ENCODE results near the gene ADK. TPM values are rescaled to one million over a fixed set of nuclear protein-coding genes. Genes with fewer than 3 reads are reported as not detected.

The ADK gene
- total and polyA plus RNA-seq, 4 experiments from 2014 or later, result 33.7 to 66.6 (median 51.0) TPM

- H3K27me3 Mint-ChIP-seq, result no peaks in the 10 kb centered on the region
- no peaks in the 10 kb centered on the region for H3K9me3 ChIP-seq (ENCODE audit: control insufficient read depth in 1 of 2, low read length in 2 of 2)
- H3K4me3 ChIP-seq (ENCODE audit: low read length in 2 of 2), result no peak overlapping the region
- no peaks in the 10 kb centered on the region for H3K4me1 ChIP-seq (ENCODE audit: insufficient read depth, low read length)
- peaks cover 0 to 8% (median 6%) of the 10 kb centered on the region in 8 donors for H3K9me3 Mint-ChIP-seq
- ChIA-PET CTCF (ENCODE audit: partially characterized antibody) (no interaction called here), POLR2A (ENCODE audit: partially characterized antibody) (no interaction called here)
- intact Hi-C loops (cut with micrococcal nuclease), result no loop called here
- peaks cover 19 to 34% of the 10 kb centered on the region in 2 donors for H3K36me3 Mint-ChIP-seq
- no peak overlapping the region for H3K27ac ChIP-seq (ENCODE audit: low read depth, low read length)
- no peak overlapping the region for H3K4me3 Mint-ChIP-seq
- H3K27me3 ChIP-seq (ENCODE audit: insufficient read depth, low read length), result no peaks in the 10 kb centered on the region
- no peak overlapping the region for H3K27ac Mint-ChIP-seq
- H3K4me1 Mint-ChIP-seq, result no peaks in the 10 kb centered on the region
- no peaks in the 10 kb centered on the region for H3K36me3 ChIP-seq (ENCODE audit: insufficient read depth, low read length)
- no peak for DNase-seq
Observed at GRCh38 chr10:74643596-74643975, 492.6 kb downstream of the ADK start.

- Histone ChIP-seq H3K4me1 (ENCODE audit: insufficient read depth, low read length) (no peaks in the 10 kb centered on the region), H3K27me3 (ENCODE audit: insufficient read depth, low read length) (no peaks in the 10 kb centered on the region), H3K4me3 (ENCODE audit: low read length in 2 of 2) (no peak overlapping the region), H3K36me3 (ENCODE audit: insufficient read depth, low read length) (no peaks in the 10 kb centered on the region), H3K9me3 (ENCODE audit: control insufficient read depth in 1 of 2, low read length in 2 of 2) (no peaks in the 10 kb centered on the region), H3K27ac (ENCODE audit: low read depth, low read length) (no peak overlapping the region)
- Mint-ChIP-seq H3K36me3 (peaks cover 13 to 37% of the 10 kb centered on the region in 2 donors), H3K27me3 (no peaks in the 10 kb centered on the region), H3K27ac (peak overlapping the region in 2 of 7 donors; percentile 66 to 68), H3K4me3 (no peak overlapping the region), H3K4me1 (no peaks in the 10 kb centered on the region), H3K9me3 (peaks cover 0 to 8% (median 6%) of the 10 kb centered on the region in 8 donors)
- POLR2A ChIA-PET (ENCODE audit: partially characterized antibody), result interaction anchor here (0.6 kb wide), 1 partner anchor 34 kb away, joined by 4 read pairs; no protein-coding TSS in a partner anchor
- intact Hi-C loops (cut with micrococcal nuclease), result no loop called here
- DNase-seq, result no peak
- CTCF ChIA-PET (ENCODE audit: partially characterized antibody), result interaction anchor here (1.0 kb wide), 1 partner anchor 14 kb away, joined by 3 read pairs; no protein-coding TSS in a partner anchor
Observed at GRCh38 chr10:74644738-74645137, 493.7 kb downstream of the ADK start.

DNA sequence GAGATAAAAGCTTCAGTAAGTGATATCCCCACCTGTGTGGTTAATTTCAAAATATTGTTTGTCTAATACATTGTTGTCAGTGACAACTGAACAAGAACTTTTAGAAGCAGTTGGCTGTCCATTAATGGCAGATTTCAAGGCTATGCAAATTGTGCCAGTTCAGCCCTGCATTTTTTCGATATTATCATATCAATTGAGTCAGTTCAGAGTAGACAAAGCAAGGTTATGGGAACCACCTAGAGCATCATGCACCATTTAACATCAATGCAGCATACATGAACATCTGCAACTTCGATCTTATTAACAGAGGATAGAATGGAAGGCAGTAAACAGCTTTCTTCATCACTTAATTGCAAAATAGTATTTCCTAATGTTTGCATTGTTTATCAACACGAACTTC, 494.7 kb downstream of the ADK start:
- CTCF ChIA-PET (ENCODE audit: partially characterized antibody), result no interaction called here
- intact Hi-C loops (cut with micrococcal nuclease), result no loop called here
- H3K36me3 Mint-ChIP-seq, result peaks cover 10 to 37% of the 10 kb centered on the region in 2 donors

DNA sequence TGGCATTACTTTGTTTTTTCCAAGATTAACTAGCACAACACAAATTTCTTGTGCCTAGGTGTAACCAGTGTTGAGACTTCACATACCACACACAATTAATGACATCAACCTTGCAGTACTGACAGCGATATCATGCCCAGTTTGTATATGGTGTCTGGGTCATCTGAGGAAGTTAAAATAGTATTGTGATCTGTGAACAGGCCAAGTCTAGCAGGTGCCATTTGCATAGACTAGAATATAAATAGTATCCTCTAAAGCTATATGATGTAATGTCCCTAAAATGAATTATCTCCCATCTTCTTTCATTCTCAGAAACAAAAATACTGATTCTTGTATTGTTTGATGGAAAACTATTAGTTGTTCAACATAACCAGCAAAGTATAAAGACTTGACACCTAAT, 499.6 kb downstream of the ADK start:
- peaks cover 4 to 27% of the 10 kb centered on the region in 2 donors for H3K36me3 Mint-ChIP-seq
- DNase-seq, result no peak
- Histone ChIP-seq H3K4me1 (ENCODE audit: insufficient read depth, low read length) (no peaks in the 10 kb centered on the region), H3K4me3 (ENCODE audit: low read length in 2 of 2) (no peak overlapping the region), H3K27ac (ENCODE audit: low read depth, low read length) (no peak overlapping the region), H3K9me3 (ENCODE audit: control insufficient read depth in 1 of 2, low read length in 2 of 2) (no peaks in the 10 kb centered on the region), H3K36me3 (ENCODE audit: insufficient read depth, low read length) (no peaks in the 10 kb centered on the region), H3K27me3 (ENCODE audit: insufficient read depth, low read length) (no peaks in the 10 kb centered on the region)
- H3K9me3 Mint-ChIP-seq, result peaks cover 0 to 2% (median 0%) of the 10 kb centered on the region in 8 donors
- no peak overlapping the region for H3K4me3 Mint-ChIP-seq
- no peaks in the 10 kb centered on the region for H3K27me3 Mint-ChIP-seq
- peak overlapping the region in 1 of 7 donors; percentile 50 for H3K27ac Mint-ChIP-seq
- H3K4me1 Mint-ChIP-seq, result peaks cover 0 to 8% (median 6%) of the 10 kb centered on the region in 4 donors
- intact Hi-C loops (cut with micrococcal nuclease), result no loop called here
- ChIA-PET CTCF (ENCODE audit: partially characterized antibody) (no interaction called here), POLR2A (ENCODE audit: partially characterized antibody) (no interaction called here)

More for the DNA sequence above, 494.7 kb downstream of the ADK start:
- H3K27ac Mint-ChIP-seq, result no peak overlapping the region
- Histone ChIP-seq H3K27ac (ENCODE audit: low read depth, low read length) (no peak overlapping the region), H3K9me3 (ENCODE audit: control insufficient read depth in 1 of 2, low read length in 2 of 2) (no peaks in the 10 kb centered on the region), H3K4me3 (ENCODE audit: low read length in 2 of 2) (no peak overlapping the region), H3K27me3 (ENCODE audit: insufficient read depth, low read length) (no peaks in the 10 kb centered on the region), H3K4me1 (ENCODE audit: insufficient read depth, low read length) (no peaks in the 10 kb centered on the region), H3K36me3 (ENCODE audit: insufficient read depth, low read length) (no peaks in the 10 kb centered on the region)
- no peaks in the 10 kb centered on the region for H3K27me3 Mint-ChIP-seq
- H3K9me3 Mint-ChIP-seq, result peaks cover 0 to 8% (median 7%) of the 10 kb centered on the region in 8 donors
- peaks cover 0 to 2% (median 0%) of the 10 kb centered on the region in 4 donors for H3K4me1 Mint-ChIP-seq
- DNase-seq, result no peak
- POLR2A ChIA-PET (ENCODE audit: partially characterized antibody), result no interaction called here
- no peak overlapping the region for H3K4me3 Mint-ChIP-seq

DNA sequence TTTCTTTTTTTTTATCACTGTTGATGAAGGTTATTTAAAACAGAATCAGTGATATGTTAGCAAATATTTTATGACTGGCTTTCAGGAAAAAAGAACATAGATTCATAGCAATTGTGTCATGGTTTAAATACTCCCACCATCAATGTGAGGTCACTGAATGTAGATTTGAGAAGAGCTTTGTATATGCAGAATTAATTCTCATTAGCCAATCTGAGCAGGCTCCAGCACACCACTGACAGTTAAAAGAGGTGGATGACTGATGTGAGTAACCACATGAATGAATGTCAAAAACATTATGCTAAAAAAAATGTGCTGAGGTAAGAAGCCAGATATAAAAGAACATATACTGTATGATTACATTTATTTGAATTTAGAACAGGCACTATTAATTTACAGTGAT, 500.5 kb downstream of the ADK start:
- H3K27me3 Mint-ChIP-seq, result no peaks in the 10 kb centered on the region
- POLR2A ChIA-PET (ENCODE audit: partially characterized antibody), result no interaction called here
- intact Hi-C loops (cut with micrococcal nuclease), result no loop called here

DNA sequence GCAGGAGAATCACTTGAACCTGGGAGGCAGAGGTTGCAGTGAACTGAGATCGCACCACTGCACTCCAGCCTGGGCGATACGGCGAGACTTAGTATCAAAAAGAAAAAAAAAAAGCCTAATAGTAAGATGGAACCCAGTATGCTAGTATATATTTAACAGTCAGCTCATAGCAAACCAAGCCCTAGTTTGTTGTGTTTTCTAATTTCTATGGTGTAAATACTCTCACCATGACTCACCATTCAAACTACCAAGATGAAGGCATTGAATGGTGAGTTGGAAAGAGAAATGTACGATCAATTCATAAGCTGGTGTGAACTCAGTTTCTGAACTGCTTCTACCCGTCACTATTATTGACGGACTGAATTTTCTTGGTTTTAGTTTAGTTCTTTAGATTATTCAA, 501.6 kb downstream of the ADK start:
- Mint-ChIP-seq H3K4me3 (no peak overlapping the region), H3K9me3 (peaks cover 0 to 2% (median 0%) of the 10 kb centered on the region in 8 donors), H3K27me3 (no peaks in the 10 kb centered on the region), H3K36me3 (peaks cover 5 to 27% of the 10 kb centered on the region in 2 donors), H3K27ac (no peak overlapping the region), H3K4me1 (peaks cover 0 to 8% (median 6%) of the 10 kb centered on the region in 4 donors)
- CTCF ChIA-PET (ENCODE audit: partially characterized antibody), result no interaction called here
- Histone ChIP-seq H3K4me1 (ENCODE audit: insufficient read depth, low read length) (no peaks in the 10 kb centered on the region), H3K4me3 (ENCODE audit: low read length in 2 of 2) (no peak overlapping the region), H3K36me3 (ENCODE audit: insufficient read depth, low read length) (no peaks in the 10 kb centered on the region), H3K27ac (ENCODE audit: low read depth, low read length) (no peak overlapping the region), H3K9me3 (ENCODE audit: control insufficient read depth in 1 of 2, low read length in 2 of 2) (no peaks in the 10 kb centered on the region), H3K27me3 (ENCODE audit: insufficient read depth, low read length) (no peaks in the 10 kb centered on the region)
- intact Hi-C loops (cut with micrococcal nuclease), result no loop called here
- POLR2A ChIA-PET (ENCODE audit: partially characterized antibody), result no interaction called here
- DNase-seq, result no peak

More for the DNA sequence above, 500.5 kb downstream of the ADK start:
- Histone ChIP-seq H3K4me3 (ENCODE audit: low read length in 2 of 2) (no peak overlapping the region), H3K9me3 (ENCODE audit: control insufficient read depth in 1 of 2, low read length in 2 of 2) (no peaks in the 10 kb centered on the region), H3K4me1 (ENCODE audit: insufficient read depth, low read length) (no peaks in the 10 kb centered on the region), H3K36me3 (ENCODE audit: insufficient read depth, low read length) (no peaks in the 10 kb centered on the region), H3K27ac (ENCODE audit: low read depth, low read length) (no peak overlapping the region), H3K27me3 (ENCODE audit: insufficient read depth, low read length) (no peaks in the 10 kb centered on the region)
- H3K36me3 Mint-ChIP-seq, result peaks cover 5 to 27% of the 10 kb centered on the region in 2 donors
- CTCF ChIA-PET (ENCODE audit: partially characterized antibody), result no interaction called here
- H3K27ac Mint-ChIP-seq, result no peak overlapping the region
- H3K4me1 Mint-ChIP-seq, result peaks cover 0 to 8% (median 6%) of the 10 kb centered on the region in 4 donors
- H3K9me3 Mint-ChIP-seq, result peaks cover 0 to 2% (median 0%) of the 10 kb centered on the region in 8 donors
- peak in 1 of 5 donors; percentile 3 for DNase-seq
- H3K4me3 Mint-ChIP-seq, result no peak overlapping the region

- Mint-ChIP-seq H3K9me3 (peaks cover 0 to 2% (median 0%) of the 10 kb centered on the region in 8 donors), H3K4me1 (peaks cover 0 to 6% (median 2%) of the 10 kb centered on the region in 4 donors), H3K36me3 (peaks cover 9 to 21% of the 10 kb centered on the region in 2 donors), H3K4me3 (no peak overlapping the region), H3K27ac (no peak overlapping the region), H3K27me3 (no peaks in the 10 kb centered on the region)
- Histone ChIP-seq H3K9me3 (ENCODE audit: control insufficient read depth in 1 of 2, low read length in 2 of 2) (no peaks in the 10 kb centered on the region), H3K4me3 (ENCODE audit: low read length in 2 of 2) (no peak overlapping the region), H3K36me3 (ENCODE audit: insufficient read depth, low read length) (no peaks in the 10 kb centered on the region), H3K27ac (ENCODE audit: low read depth, low read length) (no peak overlapping the region), H3K4me1 (ENCODE audit: insufficient read depth, low read length) (no peaks in the 10 kb centered on the region), H3K27me3 (ENCODE audit: insufficient read depth, low read length) (no peaks in the 10 kb centered on the region)
- intact Hi-C loops (cut with micrococcal nuclease), result no loop called here
- CTCF ChIA-PET (ENCODE audit: partially characterized antibody), result interaction anchor here (2.3 kb wide), 1 partner anchor 8 kb away, joined by 6 read pairs; no protein-coding TSS in a partner anchor
- POLR2A ChIA-PET (ENCODE audit: partially characterized antibody), result no interaction called here
- DNase-seq, result no peak
Observed at GRCh38 chr10:74658511-74658910, 507.5 kb downstream of the ADK start.

Measured in CD4-positive, alpha-beta memory T cell (primary cell).